ENCODE results near the gene ZNF474.

- TF ChIP-seq CTCF (IDR thresholded peaks at IDR 0.05), result no peak
- no peak for TF ChIP-seq EZH2 (IDR thresholded peaks at IDR 0.05)
- no peak for TF ChIP-seq EZH2phosphoT487 (IDR thresholded peaks at IDR 0.05)
Measured at GRCh38 chr5:122142480-122143164, 13.3 kb downstream of the ZNF474 start.
